ENCODE measurements around the gene CTNNBIP1.

CTNNBIP1 gene

DNA sequence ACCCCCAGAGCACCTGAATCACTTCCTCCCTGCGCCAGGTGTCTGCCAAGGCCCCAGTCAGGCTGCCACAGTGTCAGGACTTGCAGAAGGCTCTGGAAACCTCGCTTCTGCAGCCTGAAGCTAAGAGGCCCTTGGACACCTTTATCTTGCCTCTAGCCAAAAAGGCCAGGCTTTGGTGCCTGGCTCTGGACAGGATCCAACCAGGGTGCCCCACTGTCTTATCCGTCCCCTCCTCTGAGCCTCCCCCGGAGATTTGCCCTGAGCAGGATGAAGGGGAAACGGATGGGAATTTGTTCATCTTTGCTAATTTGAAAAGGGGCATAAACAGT, 73.5 kb downstream of the CTNNBIP1 start:
- Histone ChIP-seq H3K27me3 (ENCODE audit: insufficient read depth, low read length) (no peaks in the 10 kb centered on the region), H3K79me2 (ENCODE audit: insufficient read depth, low read length) (no peaks in the 10 kb centered on the region), H3F3A (ENCODE audit: insufficient read depth, low read length) (no peaks in the 10 kb centered on the region), H4K20me1 (ENCODE audit: insufficient read depth, low read length) (no peaks in the 10 kb centered on the region), H3K9me3 (ENCODE audit: low read length) (no peaks in the 10 kb centered on the region), H3K4me2 (ENCODE audit: low read length) (peak overlapping the region; percentile 6; the same call in 1 of the 2 replicates), H3K9me2 (ENCODE audit: low read depth, low read length) (no peaks in the 10 kb centered on the region), H2AFZ (ENCODE audit: low read length) (no peak overlapping the region), H3K27ac (ENCODE audit: low read depth, low read length, poor library complexity, severe bottlenecking) (peak overlapping the region; percentile 51), H3K9ac (ENCODE audit: low read length) (no peak overlapping the region), H3K36me3 (ENCODE audit: insufficient read depth, low read length) (no peaks in the 10 kb centered on the region), H3K4me1 (ENCODE audit: insufficient read depth, low read length, severe bottlenecking) (peaks cover 40% of the 10 kb centered on the region), H3K4me3 (ENCODE audit: low read depth, low read length, poor library complexity, severe bottlenecking) (no peak overlapping the region)
- no peak for TF ChIP-seq EZH2 (IDR thresholded peaks at IDR 0.05; ENCODE audit: borderline replicate concordance, low read length)
- TF ChIP-seq, protein P1, sequence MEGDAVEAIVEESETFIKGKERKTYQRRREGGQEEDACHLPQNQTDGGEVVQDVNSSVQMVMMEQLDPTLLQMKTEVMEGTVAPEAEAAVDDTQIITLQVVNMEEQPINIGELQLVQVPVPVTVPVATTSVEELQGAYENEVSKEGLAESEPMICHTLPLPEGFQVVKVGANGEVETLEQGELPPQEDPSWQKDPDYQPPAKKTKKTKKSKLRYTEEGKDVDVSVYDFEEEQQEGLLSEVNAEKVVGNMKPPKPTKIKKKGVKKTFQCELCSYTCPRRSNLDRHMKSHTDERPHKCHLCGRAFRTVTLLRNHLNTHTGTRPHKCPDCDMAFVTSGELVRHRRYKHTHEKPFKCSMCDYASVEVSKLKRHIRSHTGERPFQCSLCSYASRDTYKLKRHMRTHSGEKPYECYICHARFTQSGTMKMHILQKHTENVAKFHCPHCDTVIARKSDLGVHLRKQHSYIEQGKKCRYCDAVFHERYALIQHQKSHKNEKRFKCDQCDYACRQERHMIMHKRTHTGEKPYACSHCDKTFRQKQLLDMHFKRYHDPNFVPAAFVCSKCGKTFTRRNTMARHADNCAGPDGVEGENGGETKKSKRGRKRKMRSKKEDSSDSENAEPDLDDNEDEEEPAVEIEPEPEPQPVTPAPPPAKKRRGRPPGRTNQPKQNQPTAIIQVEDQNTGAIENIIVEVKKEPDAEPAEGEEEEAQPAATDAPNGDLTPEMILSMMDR (IDR thresholded peaks at IDR 0.05; ENCODE audit: low read length): no peak

DNA sequence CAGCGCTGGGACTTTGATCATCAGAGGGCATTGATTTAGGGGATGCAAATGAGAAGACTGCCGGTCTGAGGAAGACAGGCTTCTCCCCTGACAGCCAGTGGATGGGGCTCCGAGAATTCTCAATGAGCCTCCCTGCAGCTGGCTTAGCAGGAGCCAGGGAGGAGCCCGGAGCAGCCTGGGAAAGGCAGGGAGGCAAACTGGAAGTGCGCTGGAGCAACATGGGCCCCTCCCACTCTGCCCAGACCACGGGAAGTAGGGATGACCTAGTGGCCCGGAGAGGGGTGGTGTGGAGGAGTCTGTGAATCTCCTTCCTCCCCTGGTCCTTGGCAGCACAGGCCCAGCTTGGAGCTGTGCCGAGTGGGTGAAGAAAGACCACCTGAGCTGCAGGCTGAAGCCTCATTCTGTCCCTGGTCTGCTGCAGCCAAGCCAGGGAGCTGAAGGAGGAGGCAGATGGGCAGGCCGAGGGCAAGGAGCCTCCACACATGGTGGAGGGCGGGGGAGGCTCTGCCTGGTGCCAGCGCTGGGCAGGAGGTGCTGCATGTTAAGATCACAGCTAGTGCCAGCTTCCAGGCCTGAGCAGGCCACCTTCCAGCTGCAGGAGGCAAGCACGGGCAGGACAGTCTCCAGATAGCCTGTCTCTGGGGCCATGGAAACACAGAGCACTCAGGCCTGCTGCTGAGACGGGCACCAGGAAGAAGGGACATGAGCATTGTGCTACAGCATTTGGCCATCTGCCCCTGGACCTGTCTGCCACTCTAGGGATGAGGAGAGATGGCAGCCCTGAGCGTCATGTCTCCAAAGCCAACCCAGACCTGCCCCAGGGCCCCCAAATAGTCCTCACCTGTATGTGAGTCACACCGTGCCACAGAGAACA, 74.1 kb downstream of the CTNNBIP1 start:
- H3K4me1 ChIP-seq (ENCODE audit: insufficient read depth, low read length, severe bottlenecking): peaks cover 40% of the 10 kb centered on the region
- H3K9ac ChIP-seq (ENCODE audit: low read length): no peak overlapping the region; the same call in 1 of the 2 replicates
- no peak overlapping the region for H3K4me3 ChIP-seq (ENCODE audit: low read depth, low read length, poor library complexity, severe bottlenecking)
- no peaks in the 10 kb centered on the region for H3K36me3 ChIP-seq (ENCODE audit: insufficient read depth, low read length)
- no peaks in the 10 kb centered on the region for H3K9me2 ChIP-seq (ENCODE audit: low read depth, low read length)
- TF ChIP-seq EZH2 (IDR thresholded peaks at IDR 0.05; ENCODE audit: borderline replicate concordance, low read length): no peak
- TF ChIP-seq, protein P1 (IDR thresholded peaks at IDR 0.05; ENCODE audit: low read length): no peak
- no peaks in the 10 kb centered on the region for H3K79me2 ChIP-seq (ENCODE audit: insufficient read depth, low read length)
- H3K27ac ChIP-seq (ENCODE audit: low read depth, low read length, poor library complexity, severe bottlenecking): peak overlapping the region; percentile 51
- no peak overlapping the region for H2AFZ ChIP-seq (ENCODE audit: low read length)
- no peaks in the 10 kb centered on the region for H4K20me1 ChIP-seq (ENCODE audit: insufficient read depth, low read length)
- no peaks in the 10 kb centered on the region for H3F3A ChIP-seq (ENCODE audit: insufficient read depth, low read length)
- H3K9me3 ChIP-seq (ENCODE audit: low read length): no peaks in the 10 kb centered on the region
- no peaks in the 10 kb centered on the region for H3K27me3 ChIP-seq (ENCODE audit: insufficient read depth, low read length)
- H3K4me2 ChIP-seq (ENCODE audit: low read length): peak overlapping the region; percentile 25; the same call in 1 of the 2 replicates

GRCh38 chr1:9835404-9835757, 74.7 kb downstream of the CTNNBIP1 start:
- no peak overlapping the region for H2AFZ ChIP-seq (ENCODE audit: low read length)
- H3K27ac ChIP-seq (ENCODE audit: low read depth, low read length, poor library complexity, severe bottlenecking): no peak overlapping the region
- TF ChIP-seq EZH2 (IDR thresholded peaks at IDR 0.05; ENCODE audit: borderline replicate concordance, low read length): no peak
- TF ChIP-seq, protein P1 (IDR thresholded peaks at IDR 0.05; ENCODE audit: low read length): no peak

More at GRCh38 chr1:9835404-9835757, 74.7 kb downstream of the CTNNBIP1 start:
- Histone ChIP-seq H3K9me2 (ENCODE audit: low read depth, low read length) (no peaks in the 10 kb centered on the region), H4K20me1 (ENCODE audit: insufficient read depth, low read length) (no peaks in the 10 kb centered on the region), H3K79me2 (ENCODE audit: insufficient read depth, low read length) (no peaks in the 10 kb centered on the region), H3K4me3 (ENCODE audit: low read depth, low read length, poor library complexity, severe bottlenecking) (no peak overlapping the region), H3K27me3 (ENCODE audit: insufficient read depth, low read length) (no peaks in the 10 kb centered on the region), H3K9me3 (ENCODE audit: low read length) (no peaks in the 10 kb centered on the region), H3K4me2 (ENCODE audit: low read length) (peak overlapping the region; percentile 25; the same call in 1 of the 2 replicates), H3K36me3 (ENCODE audit: insufficient read depth, low read length) (no peaks in the 10 kb centered on the region), H3K4me1 (ENCODE audit: insufficient read depth, low read length, severe bottlenecking) (peaks cover 40% of the 10 kb centered on the region), H3F3A (ENCODE audit: insufficient read depth, low read length) (no peaks in the 10 kb centered on the region), H3K9ac (ENCODE audit: low read length) (no peak overlapping the region; the same call in 1 of the 2 replicates)
